Activated CD4-positive, alpha-beta T cell treated with anti-CD3 and anti-CD28 coated beads, Interleukin-2, amount 10 ng/mL, durations not matched to agents 24 days and 14 days (primary cell): ENCODE data around the gene VWA5B1. TPM values are rescaled to one million over a fixed set of nuclear protein-coding genes. Genes with fewer than 3 reads are reported as not detected.
"Not testable (repeated sequence)": the region's sequence is repeated elsewhere in the genome, so short reads cannot be mapped to it uniquely, and the experiment has no call there.

Source experiments
- DNase-seq: peaks from one replicate; pipeline ENCODE4 v3.0.0; 2022
- H3K27ac Mint-ChIP-seq: one replicate; pipeline ENCODE4 v1.8.0; 2022; ENCODE audit warnings: mild to moderate bottlenecking, mixed read lengths
- H3K27me3 Mint-ChIP-seq: one replicate; pipeline ENCODE4 v1.8.0; 2022; ENCODE audit warnings: mixed read lengths
- H3K36me3 Mint-ChIP-seq: one replicate; pipeline ENCODE4 v1.8.0; 2022; ENCODE audit warnings: low read depth, mild to moderate bottlenecking, mixed read lengths
- H3K4me1 Mint-ChIP-seq: one replicate; pipeline ENCODE4 v1.8.0; 2021; ENCODE audit warnings: mixed read lengths
- H3K4me3 Mint-ChIP-seq: one replicate; pipeline ENCODE4 v1.8.0; 2022; ENCODE audit warnings: mild to moderate bottlenecking, moderate library complexity, mixed read lengths
- H3K9me3 Mint-ChIP-seq: one replicate; pipeline ENCODE4 v1.8.0; 2021; ENCODE audit warnings: mixed read lengths
- intact Hi-C: fragments of 100-400 bp; cut with micrococcal nuclease; formaldehyde crosslinking; loops from one replicate; pipeline ENCODE4 v1.15.1; 2023
- total RNA-seq: library from RNA; stranded (reverse); gene quantifications from 2 replicates; pipeline ENCODE4 v1.2.3, GENCODE V29; 2022

VWA5B1 gene
- total RNA-seq, 1 donor from 2014 or later, result not detected

DNA sequence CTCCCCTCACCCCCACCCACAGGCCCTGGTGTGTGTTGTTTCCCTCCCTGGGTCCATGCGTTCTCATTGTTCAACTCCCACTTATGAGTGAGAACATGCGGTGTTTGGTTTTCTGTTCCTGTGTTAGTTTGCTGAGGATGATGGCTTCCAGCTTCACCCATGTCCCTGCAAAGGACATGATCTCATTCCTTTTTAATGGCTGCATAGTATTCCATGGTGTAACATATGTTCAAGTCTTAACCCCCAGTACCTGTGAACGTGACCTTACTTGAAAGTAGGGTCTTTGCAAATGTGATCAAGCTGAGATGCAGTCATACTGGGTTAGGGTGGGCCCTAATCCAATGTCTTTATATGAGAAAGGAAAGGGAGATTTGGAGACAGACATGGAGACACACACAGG lies 3.0 kb upstream of the VWA5B1 start:
- Mint-ChIP-seq H3K4me1 (peaks cover 10% of the 10 kb centered on the region), H3K27me3 (peaks cover 52% of the 10 kb centered on the region)
- H3K27ac Mint-ChIP-seq, H3K36me3 Mint-ChIP-seq, DNase-seq, H3K9me3 Mint-ChIP-seq, intact Hi-C loops, H3K4me3 Mint-ChIP-seq: not testable (repeated sequence)

DNA sequence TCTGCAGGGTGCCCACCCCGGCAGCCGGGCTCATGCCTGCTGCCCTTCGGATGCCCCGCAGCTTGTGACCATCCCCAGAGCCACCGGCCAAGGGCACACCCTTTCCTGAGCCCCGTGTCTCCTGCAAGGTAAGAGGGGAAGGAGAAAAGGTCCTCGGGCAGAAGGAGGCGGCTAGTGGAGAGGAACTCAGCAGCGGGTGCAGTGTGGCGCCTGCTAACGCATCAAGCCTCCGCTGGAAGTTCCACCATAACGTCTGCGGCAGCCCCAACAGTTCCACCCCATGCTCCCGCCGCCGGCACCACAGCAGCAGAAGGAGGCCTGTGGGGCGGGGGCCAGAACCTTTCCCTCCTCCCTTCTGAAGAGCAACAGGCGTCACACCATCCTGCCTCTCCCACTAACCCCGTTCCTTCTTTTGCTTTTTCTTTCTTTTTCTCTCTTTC lies 990 bp downstream of the VWA5B1 start:
- Mint-ChIP-seq H3K4me3 (peak overlapping the region; percentile 49), H3K9me3 (no peaks in the 10 kb centered on the region), H3K4me1 (peaks cover 10% of the 10 kb centered on the region), H3K27me3 (peaks cover 51% of the 10 kb centered on the region), H3K36me3 (no peaks in the 10 kb centered on the region), H3K27ac (no peak overlapping the region)
- intact Hi-C loops, result no loop called here
- peak; percentile 60 for DNase-seq

DNA sequence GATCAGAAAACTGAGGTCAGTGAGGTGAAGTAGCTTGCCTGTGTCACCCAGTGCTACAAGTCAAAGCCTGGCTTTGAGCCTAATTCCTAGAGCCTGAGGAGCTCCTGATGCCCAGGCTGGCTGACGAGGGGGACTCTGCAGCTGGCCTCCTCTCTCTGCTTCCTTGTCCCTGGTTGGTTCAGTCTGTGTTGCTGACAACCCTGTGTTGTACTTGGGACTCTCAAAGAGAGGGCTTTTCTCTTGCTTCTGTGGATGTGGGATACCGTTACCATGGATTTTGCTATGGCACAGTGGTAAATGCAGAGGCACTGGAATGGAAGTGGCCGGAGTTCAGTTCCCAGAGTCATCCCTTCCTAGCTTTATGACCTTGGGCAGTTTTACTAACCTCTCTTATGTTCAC lies 8.0 kb downstream of the VWA5B1 start:
- H3K4me3 Mint-ChIP-seq, result no peak overlapping the region
- H3K27ac Mint-ChIP-seq, result no peak overlapping the region
- H3K36me3 Mint-ChIP-seq, result no peaks in the 10 kb centered on the region
- H3K4me1 Mint-ChIP-seq, result no peaks in the 10 kb centered on the region
- no peak for DNase-seq
- no peaks in the 10 kb centered on the region for H3K9me3 Mint-ChIP-seq
- intact Hi-C loops, result no loop called here
- peaks cover 12% of the 10 kb centered on the region for H3K27me3 Mint-ChIP-seq

DNA sequence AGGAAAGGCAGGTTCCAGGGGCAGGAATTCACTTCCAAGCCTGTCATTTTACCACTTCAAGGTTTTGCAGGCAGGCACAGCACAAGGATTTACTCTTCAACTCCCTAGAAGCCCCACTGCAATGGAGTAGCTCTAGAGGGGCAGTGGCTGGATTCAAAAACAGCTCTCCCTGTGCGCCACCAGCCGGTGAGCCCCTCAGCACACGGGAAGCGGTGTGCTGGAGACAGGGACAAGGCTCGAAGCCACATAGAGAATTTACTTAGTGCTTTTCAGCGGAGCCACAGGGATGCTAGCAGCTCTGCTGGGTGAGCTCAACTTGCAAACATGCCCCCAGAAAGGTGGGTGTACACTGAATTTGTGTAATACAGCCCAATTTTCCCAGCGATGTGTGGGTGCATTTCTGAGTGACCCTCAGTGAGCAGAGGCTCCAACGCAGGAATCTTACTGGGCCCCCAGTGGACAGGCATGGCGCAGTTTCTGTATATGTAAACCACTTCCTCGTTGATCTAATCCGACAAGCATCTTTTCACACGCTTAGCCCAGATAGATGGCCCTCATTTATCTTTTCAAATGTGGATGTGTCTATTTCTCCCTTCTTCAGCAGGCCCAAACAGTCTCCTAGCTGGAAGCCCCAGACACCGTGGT lies 10.9 kb downstream of the VWA5B1 start:
- no peak for DNase-seq
- Mint-ChIP-seq H3K27ac (no peak overlapping the region), H3K36me3 (no peaks in the 10 kb centered on the region), H3K27me3 (peaks cover 15% of the 10 kb centered on the region), H3K4me3 (no peak overlapping the region), H3K9me3 (no peaks in the 10 kb centered on the region), H3K4me1 (no peaks in the 10 kb centered on the region)
- intact Hi-C loops, result no loop called here

GRCh38 chr1:20302108-20302471 lies 11.4 kb downstream of the VWA5B1 start:
- Mint-ChIP-seq H3K27me3 (peaks cover 13% of the 10 kb centered on the region), H3K9me3 (no peaks in the 10 kb centered on the region), H3K27ac (no peak overlapping the region), H3K36me3 (no peaks in the 10 kb centered on the region), H3K4me1 (no peaks in the 10 kb centered on the region), H3K4me3 (no peak overlapping the region)
- intact Hi-C loops, result no loop called here
- DNase-seq, result no peak

- H3K9me3 Mint-ChIP-seq, result no peaks in the 10 kb centered on the region
- intact Hi-C loops, result no loop called here
- no peak overlapping the region for H3K4me3 Mint-ChIP-seq
Observed at GRCh38 chr1:20307026-20307425, 16.4 kb downstream of the VWA5B1 start.

DNA sequence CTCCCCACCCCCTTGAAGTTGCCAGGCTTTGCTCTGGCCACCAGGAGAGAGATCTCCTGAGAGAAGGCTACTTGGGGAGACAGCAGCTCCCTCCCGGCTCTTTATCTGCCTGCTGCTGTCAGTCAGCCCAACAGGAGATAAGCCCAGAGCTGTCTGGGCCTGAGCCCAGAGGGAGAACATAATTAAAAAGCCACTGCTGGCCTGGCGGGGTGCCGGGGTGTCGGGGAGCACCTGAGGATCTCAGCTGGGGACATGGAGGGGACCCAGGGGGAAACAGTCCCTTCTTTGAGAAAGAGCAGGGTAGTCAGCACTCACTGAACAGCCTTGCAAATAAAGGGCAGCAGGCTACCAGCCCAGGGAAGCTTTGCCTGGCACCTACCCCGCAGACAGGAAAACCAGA lies 17.9 kb downstream of the VWA5B1 start:
- DNase-seq, result no peak
- no peaks in the 10 kb centered on the region for H3K4me1 Mint-ChIP-seq
- no peak overlapping the region for H3K27ac Mint-ChIP-seq
- intact Hi-C loops, result no loop called here
- peaks cover 11% of the 10 kb centered on the region for H3K27me3 Mint-ChIP-seq
- H3K4me3 Mint-ChIP-seq, result no peak overlapping the region
- H3K9me3 Mint-ChIP-seq, result no peaks in the 10 kb centered on the region
- no peaks in the 10 kb centered on the region for H3K36me3 Mint-ChIP-seq

More at GRCh38 chr1:20307026-20307425, 16.4 kb downstream of the VWA5B1 start:
- Mint-ChIP-seq H3K27ac (no peak overlapping the region), H3K27me3 (peaks cover 14% of the 10 kb centered on the region), H3K4me1 (no peaks in the 10 kb centered on the region), H3K36me3 (no peaks in the 10 kb centered on the region)
- DNase-seq, result no peak

DNA sequence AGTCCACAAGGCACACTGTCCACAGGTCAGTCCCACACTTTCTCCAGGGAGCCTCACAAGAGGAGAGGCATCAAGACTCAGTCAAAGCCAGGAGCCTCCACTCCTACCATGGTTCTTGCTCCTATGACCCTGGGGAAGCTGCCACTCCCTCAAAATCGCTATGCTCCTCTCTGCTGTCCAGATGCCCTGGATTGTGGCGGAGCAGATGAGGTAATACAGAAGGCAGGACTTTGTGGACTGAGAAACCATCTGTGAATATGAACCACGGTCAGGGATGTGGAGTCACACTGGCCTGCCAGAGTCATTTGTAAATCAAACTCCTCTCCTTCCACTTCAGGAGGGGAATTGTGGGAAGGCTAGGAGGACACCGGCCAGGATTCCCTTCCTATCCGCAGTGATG lies 20.6 kb downstream of the VWA5B1 start:
- Mint-ChIP-seq H3K4me1 (no peaks in the 10 kb centered on the region), H3K27me3 (peaks cover 6% of the 10 kb centered on the region), H3K4me3 (no peak overlapping the region), H3K36me3 (no peaks in the 10 kb centered on the region), H3K9me3 (no peaks in the 10 kb centered on the region), H3K27ac (no peak overlapping the region)
- no peak for DNase-seq
- intact Hi-C loops, result no loop called here

DNA sequence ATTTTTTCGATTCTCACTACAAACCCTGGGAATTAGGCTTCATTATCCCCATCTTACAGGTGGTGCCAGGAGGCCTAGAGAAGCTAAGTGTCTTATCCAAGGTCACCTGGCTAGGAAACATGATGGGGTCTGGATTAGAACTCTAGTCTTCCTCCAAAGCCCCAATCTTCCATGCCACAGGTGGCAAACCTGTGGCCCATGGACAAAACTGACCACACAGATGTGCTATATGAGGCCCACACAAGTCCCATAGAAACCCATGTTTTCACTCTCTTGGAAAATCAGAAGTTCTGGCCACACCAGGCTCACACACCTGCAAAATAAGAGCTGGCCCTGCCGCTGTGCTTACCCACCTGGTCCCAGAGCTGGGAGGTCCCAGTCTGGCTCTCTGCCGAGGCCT lies 21.6 kb downstream of the VWA5B1 start:
- Mint-ChIP-seq H3K27ac (no peak overlapping the region), H3K27me3 (peaks cover 6% of the 10 kb centered on the region), H3K9me3 (no peaks in the 10 kb centered on the region), H3K4me3 (no peak overlapping the region), H3K36me3 (no peaks in the 10 kb centered on the region), H3K4me1 (no peaks in the 10 kb centered on the region)
- no peak for DNase-seq
- intact Hi-C loops, result no loop called here

GRCh38 chr1:20312818-20313217 lies 22.1 kb downstream of the VWA5B1 start:
- no peak for DNase-seq

DNA sequence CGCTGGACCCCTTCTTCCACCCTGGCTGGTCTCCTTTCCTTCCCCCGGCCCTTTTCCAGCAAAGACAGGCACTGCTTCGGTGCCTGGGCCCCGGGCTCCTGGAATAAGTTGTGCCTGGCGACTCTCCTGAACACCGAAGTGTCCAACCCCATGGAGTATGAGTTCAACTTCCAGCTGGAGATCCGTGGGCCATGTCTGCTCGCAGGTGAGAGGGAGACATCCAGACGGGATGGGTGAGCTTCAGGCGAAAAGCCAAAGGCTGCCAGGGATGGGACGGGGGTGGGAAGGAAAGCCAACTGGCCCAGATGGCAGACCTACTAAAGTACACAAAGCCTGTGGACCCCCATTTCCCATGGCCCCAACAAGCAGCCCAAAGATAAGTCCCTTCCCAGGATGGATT lies 26.8 kb downstream of the VWA5B1 start:
- H3K4me3 Mint-ChIP-seq, result no peak overlapping the region
- H3K4me1 Mint-ChIP-seq, result peaks cover 16% of the 10 kb centered on the region
- no peaks in the 10 kb centered on the region for H3K36me3 Mint-ChIP-seq
- H3K27me3 Mint-ChIP-seq, result peaks cover 16% of the 10 kb centered on the region
- DNase-seq, result no peak
- H3K9me3 Mint-ChIP-seq, result no peaks in the 10 kb centered on the region
- intact Hi-C loops, result no loop called here
- no peak overlapping the region for H3K27ac Mint-ChIP-seq

More at GRCh38 chr1:20312818-20313217, 22.1 kb downstream of the VWA5B1 start:
- Mint-ChIP-seq H3K9me3 (no peaks in the 10 kb centered on the region), H3K4me1 (no peaks in the 10 kb centered on the region), H3K27me3 (peaks cover 6% of the 10 kb centered on the region), H3K36me3 (no peaks in the 10 kb centered on the region), H3K27ac (no peak overlapping the region), H3K4me3 (no peak overlapping the region)
- intact Hi-C loops, result no loop called here

DNA sequence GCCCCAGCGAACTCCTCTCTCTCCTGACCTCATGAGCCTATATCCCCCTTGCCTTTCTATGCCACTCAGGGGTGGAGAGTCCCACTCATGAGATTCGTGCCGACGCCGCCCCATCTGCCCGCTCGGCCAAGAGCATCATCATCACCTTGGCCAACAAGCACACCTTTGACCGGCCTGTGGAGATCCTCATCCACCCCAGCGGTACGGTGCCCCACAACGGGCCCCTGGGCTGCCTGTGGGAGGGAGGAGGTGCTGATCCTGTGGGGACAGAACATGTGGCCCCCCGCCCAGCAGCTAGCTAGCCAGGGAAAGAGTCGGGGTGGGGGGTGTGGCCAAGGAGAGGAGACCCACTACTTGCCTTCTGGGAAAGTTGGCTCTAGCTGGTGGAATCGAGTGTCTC lies 27.8 kb downstream of the VWA5B1 start:
- H3K27me3 Mint-ChIP-seq, result peaks cover 20% of the 10 kb centered on the region
- no peak overlapping the region for H3K27ac Mint-ChIP-seq
- intact Hi-C loops, result no loop called here
- H3K4me1 Mint-ChIP-seq, result peaks cover 23% of the 10 kb centered on the region
- no peak overlapping the region for H3K4me3 Mint-ChIP-seq
- H3K36me3 Mint-ChIP-seq, result no peaks in the 10 kb centered on the region
- no peak for DNase-seq
- H3K9me3 Mint-ChIP-seq, result no peaks in the 10 kb centered on the region

DNA sequence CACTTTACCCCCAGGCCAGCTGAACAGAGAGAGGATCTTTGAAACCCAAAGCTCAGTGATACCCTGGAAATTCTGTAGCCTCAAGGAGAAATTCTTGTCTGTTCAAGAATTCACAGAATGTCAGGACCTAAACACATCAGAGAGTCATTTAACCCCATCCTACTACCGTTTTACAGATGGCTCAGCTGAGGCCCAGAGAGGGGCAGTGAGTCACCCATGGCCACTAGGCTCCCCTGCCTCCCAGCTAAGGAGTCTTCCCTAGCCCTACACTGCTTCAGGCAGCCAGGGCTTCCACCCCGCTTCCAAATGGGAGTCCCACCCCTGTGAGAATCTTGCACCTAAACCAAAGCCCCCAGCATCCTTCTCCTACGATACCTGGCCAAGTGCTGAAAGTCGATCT lies 28.3 kb downstream of the VWA5B1 start:
- no peaks in the 10 kb centered on the region for H3K9me3 Mint-ChIP-seq
- H3K4me1 Mint-ChIP-seq, result peaks cover 23% of the 10 kb centered on the region
- no peaks in the 10 kb centered on the region for H3K36me3 Mint-ChIP-seq
- peaks cover 16% of the 10 kb centered on the region for H3K27me3 Mint-ChIP-seq
- no peak overlapping the region for H3K4me3 Mint-ChIP-seq
- H3K27ac Mint-ChIP-seq, result no peak overlapping the region
- DNase-seq, result no peak
- intact Hi-C loops, result no loop called here

DNA sequence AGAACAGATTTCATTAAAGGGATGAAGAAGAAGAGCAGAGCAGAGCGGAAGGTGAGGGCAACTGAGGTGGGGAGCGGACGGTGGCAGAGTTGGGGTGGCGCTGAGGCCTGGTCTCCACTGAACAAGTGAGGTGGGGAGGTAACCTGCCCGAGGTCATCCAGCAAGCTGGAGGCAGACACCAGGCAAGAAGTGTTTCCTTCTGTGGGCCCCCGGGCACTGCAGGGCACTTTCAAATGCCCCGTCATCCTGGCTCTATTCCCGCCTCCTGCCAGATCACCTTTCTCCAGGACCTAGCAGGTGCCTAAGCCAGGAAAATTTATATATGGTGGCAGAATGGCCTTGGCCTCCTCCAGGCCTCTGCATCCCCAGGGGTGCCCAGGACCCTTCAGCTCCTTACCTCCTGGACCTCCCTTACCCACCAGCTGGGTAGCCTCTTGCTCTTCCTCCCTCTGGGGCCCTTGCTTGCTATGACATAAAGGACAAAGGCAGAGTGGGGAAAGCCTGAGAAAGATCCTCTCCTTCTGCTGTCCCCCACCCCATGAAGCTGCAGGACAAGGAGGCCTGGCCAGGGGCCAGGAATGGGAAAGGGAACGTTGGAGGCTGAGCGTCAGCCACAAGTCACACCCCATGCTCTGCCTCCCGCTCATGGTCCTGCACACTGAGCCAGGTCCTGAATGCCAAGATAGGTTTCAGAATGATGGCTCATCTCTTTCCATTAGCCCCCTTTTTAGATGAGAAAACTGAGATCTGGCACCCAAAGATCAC lies 29.0 kb downstream of the VWA5B1 start:
- intact Hi-C loops, result loop anchor here (5.0 kb wide), 2 partner anchors 38 to 53 kb away; no protein-coding TSS in a partner anchor
- H3K9me3 Mint-ChIP-seq, result no peaks in the 10 kb centered on the region
- no peak overlapping the region for H3K4me3 Mint-ChIP-seq
- peaks cover 23% of the 10 kb centered on the region for H3K4me1 Mint-ChIP-seq
- H3K27me3 Mint-ChIP-seq, result peaks cover 18% of the 10 kb centered on the region
- no peak for DNase-seq
- no peak overlapping the region for H3K27ac Mint-ChIP-seq
- H3K36me3 Mint-ChIP-seq, result no peaks in the 10 kb centered on the region
